Subcutaneous adipose tissue (tissue), 4 donors: ENCODE measurements around the gene LILRB2. TPM values are rescaled to one million over a fixed set of nuclear protein-coding genes. Genes with fewer than 3 reads are reported as not detected.

ENCODE experiments used
- total RNA-seq, 4 donors: library from RNA; depleted of rRNA; stranded (reverse); fragments of >200 nt; gene quantifications; one replicate each; pipeline ENCODE4 v1.1.0, GENCODE V29; 2016
- TF ChIP-seq, protein P1 (sequence below): fragments of 450-650 bp; IDR thresholded peaks from one replicate; pipeline ENCODE4 v1.5.1; 2016; ENCODE audit warnings: low read depth, mild to moderate bottlenecking, control low read depth, antibody characterized with exemption, moderate library complexity

The LILRB2 gene
- total RNA-seq, 4 donors from 2014 or later: 2.8 to 14.6 (median 7.6) TPM

- TF ChIP-seq, protein P1, sequence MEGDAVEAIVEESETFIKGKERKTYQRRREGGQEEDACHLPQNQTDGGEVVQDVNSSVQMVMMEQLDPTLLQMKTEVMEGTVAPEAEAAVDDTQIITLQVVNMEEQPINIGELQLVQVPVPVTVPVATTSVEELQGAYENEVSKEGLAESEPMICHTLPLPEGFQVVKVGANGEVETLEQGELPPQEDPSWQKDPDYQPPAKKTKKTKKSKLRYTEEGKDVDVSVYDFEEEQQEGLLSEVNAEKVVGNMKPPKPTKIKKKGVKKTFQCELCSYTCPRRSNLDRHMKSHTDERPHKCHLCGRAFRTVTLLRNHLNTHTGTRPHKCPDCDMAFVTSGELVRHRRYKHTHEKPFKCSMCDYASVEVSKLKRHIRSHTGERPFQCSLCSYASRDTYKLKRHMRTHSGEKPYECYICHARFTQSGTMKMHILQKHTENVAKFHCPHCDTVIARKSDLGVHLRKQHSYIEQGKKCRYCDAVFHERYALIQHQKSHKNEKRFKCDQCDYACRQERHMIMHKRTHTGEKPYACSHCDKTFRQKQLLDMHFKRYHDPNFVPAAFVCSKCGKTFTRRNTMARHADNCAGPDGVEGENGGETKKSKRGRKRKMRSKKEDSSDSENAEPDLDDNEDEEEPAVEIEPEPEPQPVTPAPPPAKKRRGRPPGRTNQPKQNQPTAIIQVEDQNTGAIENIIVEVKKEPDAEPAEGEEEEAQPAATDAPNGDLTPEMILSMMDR: no peak
Measured at GRCh38 chr19:54317965-54318240, 37.0 kb upstream of the LILRB2 start.

GRCh38 chr19:54317108-54317964 is 36.4 kb upstream of the LILRB2 start:
- TF ChIP-seq, protein P1: no peak

DNA sequence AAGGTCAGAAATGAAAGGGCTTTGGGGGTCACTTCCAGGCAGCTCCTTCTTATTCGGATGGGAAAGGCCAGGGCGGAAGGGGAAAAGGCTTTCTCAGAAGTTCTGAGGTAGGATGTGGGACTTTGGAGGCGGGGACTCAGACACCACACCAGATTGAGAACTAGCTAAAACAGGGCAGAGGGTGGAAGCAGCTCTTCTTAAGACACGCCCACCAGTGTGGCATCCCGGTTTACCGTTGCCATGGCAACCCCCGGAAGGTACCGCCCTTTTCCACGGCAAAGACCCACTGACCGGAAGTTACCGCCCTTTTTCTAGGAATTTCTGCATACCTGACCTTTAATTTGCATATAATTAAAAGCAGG is 35.8 kb upstream of the LILRB2 start:
- TF ChIP-seq, protein P1: no peak

- TF ChIP-seq, protein P1: no peak
Measured at GRCh38 chr19:54315956-54316355, 35.0 kb upstream of the LILRB2 start.

DNA sequence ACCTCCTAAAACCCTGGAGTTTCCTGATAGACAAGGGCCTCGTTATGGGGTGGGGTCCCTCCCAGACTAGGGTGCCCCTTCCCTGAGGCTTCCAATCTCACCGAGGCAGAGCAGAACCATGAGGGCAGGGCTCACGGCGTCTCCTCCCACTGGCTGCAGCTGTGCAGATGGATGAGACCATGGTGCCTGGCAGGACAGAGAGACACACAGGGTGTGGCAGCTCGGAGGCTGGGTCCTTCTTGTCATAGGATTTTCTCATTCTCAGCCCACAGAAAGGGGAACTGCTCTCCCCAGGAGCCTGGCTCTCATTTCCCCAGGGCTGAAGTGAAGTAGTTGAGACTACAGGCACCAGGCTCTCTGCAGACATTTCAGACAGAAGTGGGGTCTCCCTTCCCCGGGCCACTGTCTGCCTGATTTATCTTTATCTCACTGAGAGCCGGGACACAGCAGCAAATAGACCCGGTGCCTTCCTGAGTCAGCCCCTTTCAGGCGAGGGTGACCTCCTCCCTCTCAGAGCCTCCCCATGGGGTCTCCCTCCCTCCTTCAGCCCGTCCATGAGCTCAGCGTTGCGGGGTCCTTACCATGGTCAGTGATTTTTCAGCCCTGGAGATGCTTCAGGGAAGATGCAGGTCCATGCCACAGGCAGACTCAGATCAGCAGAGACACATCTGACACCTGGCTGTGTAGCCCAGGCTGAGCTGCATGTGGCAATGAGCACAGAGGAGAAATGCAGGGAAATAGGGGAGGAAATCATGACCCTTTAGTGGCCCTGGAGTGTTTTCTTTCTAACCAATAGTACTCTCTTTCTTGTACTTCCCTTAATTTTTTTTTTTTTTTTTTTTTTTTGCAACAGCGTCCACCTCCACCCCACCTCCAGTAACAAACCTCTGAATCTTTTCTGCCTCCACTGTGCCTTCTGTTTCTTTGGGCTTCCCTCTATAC is 31.8 kb upstream of the LILRB2 start, which contains the start of gene LILRA5:
TSS of gene LILRA5 (minus strand) at position 731 of the 942 bp plus-strand sequence. CDS start at position 584, 147 bp downstream.
- TF ChIP-seq, protein P1: no peak

GRCh38 chr19:54312011-54312410 is 31.1 kb upstream of the LILRB2 start:
- TF ChIP-seq, protein P1: no peak

- TF ChIP-seq, protein P1: no peak
Measured at GRCh38 chr19:54311486-54311885, 30.6 kb upstream of the LILRB2 start.
